HepG2 (cell line): ENCODE measurements around the gene PUM1. TPM values are rescaled to one million over a fixed set of nuclear protein-coding genes. Genes with fewer than 3 reads are reported as not detected.

ENCODE experiments used
- ATAC-seq: fragments of 200-7000 bp; cut with Tn5 transposase; 3 replicates; pipeline ENCODE4 v1.9.1; 2020; ENCODE audit warnings: mild to moderate bottlenecking, moderate library complexity
- BruUV-seq: library from RNA; stranded (reverse); fragments of 400-500 nt; replicated peaks from 2 replicates; lab custom pipeline; 2021; lab: Mats Ljungman, UMichigan
- CTCF ChIA-PET: fragments of 300-600 bp; formaldehyde crosslinking; extraction: SDS; loops from one replicate; lab custom pipeline; 2021; ENCODE audit warnings: low total read pairs, inconsistent platforms, low intra/inter-chr PET ratio; lab: Yijun Ruan, JAX
- POLR2A ChIA-PET: fragments of 350-600 bp; sonication (Branson Sonifier 250); formaldehyde crosslinking; loops from one replicate; lab custom pipeline; 2020; ENCODE audit warnings: antibody characterized with exemption, inconsistent platforms; lab: Yijun Ruan, JAX
- DNase-seq: peaks from one replicate; pipeline ENCODE4 v3.0.0-alpha.2; 2015; ENCODE audit warnings: low spot score
- FAIRE-seq: peaks from 3 replicates; lab custom pipeline; 2011; peaks lifted over from hg19 to GRCh38; lab: Jason Lieb, UNC
- H2AFZ ChIP-seq: one replicate; pipeline ENCODE4 v1.6.1; 2011; ENCODE audit warnings: low read length, inconsistent platforms
- H3K27ac ChIP-seq: fragments of 300-600 bp; 3 replicates; pipeline ENCODE4 v1.8.0; 2011; ENCODE audit warnings: mixed run types, mild to moderate bottlenecking, mixed read lengths, low read length, inconsistent platforms; ENCODE audit not compliant: insufficient read depth; ENCODE audit errors: extremely low read length
- H3K27me3 ChIP-seq, 2 experiments: fragments of 200-600 bp in 1 of 2; 2 replicates in 1 of 2; 3 replicates in 1 of 2; pipeline versions ENCODE4 v1.6.0 to v1.8.0; 2011; ENCODE audit warnings: low read length in 2 of 2, mild to moderate bottlenecking in 2 of 2, moderate library complexity in 2 of 2, inconsistent platforms in 1 of 2; ENCODE audit not compliant: insufficient read depth in 2 of 2, control insufficient read depth in 1 of 2
- H3K36me3 ChIP-seq, 2 experiments: fragments of 200-600 bp in 1 of 2; replicated peaks in 1 of 2; 2 replicates in 1 of 2; 3 replicates in 1 of 2; pipeline versions ENCODE4 v1.5.1 to v1.8.0; 2011; ENCODE audit warnings: low read length in 2 of 2, inconsistent platforms in 1 of 2; ENCODE audit not compliant: insufficient read depth in 2 of 2, control insufficient read depth in 1 of 2
- H3K4me1 ChIP-seq: 2 replicates; pipeline ENCODE4 v1.5.1; 2012; ENCODE audit warnings: low read length, inconsistent platforms; ENCODE audit not compliant: insufficient read depth
- H3K4me2 ChIP-seq: 2 replicates; pipeline ENCODE4 v1.6.0; 2011; ENCODE audit warnings: low read depth, low read length, inconsistent platforms
- H3K4me3 ChIP-seq, 3 experiments: fragments of 200-600 bp in 1 of 3; sonication (generic), shearing (Covaris generic) in 1 of 3; replicated peaks in 1 of 3; 2 replicates each; pipeline ENCODE4 v1.5.1; 2011 to 2016; ENCODE audit warnings: low read length in 3 of 3, inconsistent platforms in 2 of 3, low read depth in 2 of 3, mild to moderate bottlenecking in 2 of 3, control low read depth in 1 of 3, mixed read lengths in 1 of 3; ENCODE audit not compliant: insufficient read depth in 1 of 3
- H3K79me2 ChIP-seq: one replicate; pipeline ENCODE4 v1.6.1; 2011; ENCODE audit warnings: low read length, inconsistent platforms; ENCODE audit not compliant: insufficient read depth
- H3K9ac ChIP-seq: 2 replicates; pipeline ENCODE4 v1.6.0; 2011; ENCODE audit warnings: mild to moderate bottlenecking, low read depth, low read length, inconsistent platforms; ENCODE audit not compliant: insufficient read depth
- H3K9me3 ChIP-seq: 2 replicates; pipeline ENCODE4 v1.5.1; 2012; ENCODE audit warnings: mild to moderate bottlenecking, low read length
- H4K20me1 ChIP-seq: 2 replicates; pipeline ENCODE4 v1.6.0; 2011; ENCODE audit warnings: inconsistent platforms, mild to moderate bottlenecking, low read length, moderate library complexity; ENCODE audit not compliant: insufficient read depth
- FOXJ3 ChIP-seq: sonication (generic); formaldehyde crosslinking; IDR thresholded peaks from 2 replicates; pipeline ENCODE4 v1.4.0; 2020; ENCODE audit warnings: missing genetic modification reagents, mild to moderate bottlenecking, borderline replicate concordance
- MBNL3 ChIP-seq: fragments of 250-450 bp; sonication (Bioruptor Pico); conservative IDR thresholded peaks from 2 replicates; pipeline ENCODE4 v1.8.0; 2022; ENCODE audit warnings: mild to moderate bottlenecking, inconsistent platforms
- PHF21A ChIP-seq: sonication (generic); formaldehyde crosslinking; IDR thresholded peaks from 2 replicates; pipeline ENCODE4 v1.5.0; 2020; ENCODE audit warnings: mild to moderate bottlenecking, missing genetic modification reagents
- PRDM15 ChIP-seq: sonication (generic); formaldehyde crosslinking; IDR thresholded peaks from 2 replicates; pipeline ENCODE4 v1.4.0; 2020; ENCODE audit warnings: missing genetic modification reagents
- SNAPC2 ChIP-seq: sonication (generic); formaldehyde crosslinking; IDR thresholded peaks from 2 replicates; pipeline ENCODE4 v1.8.1; 2022; ENCODE audit warnings: mild to moderate bottlenecking, missing genetic modification reagents
- SP140L ChIP-seq: sonication (generic); formaldehyde crosslinking; IDR thresholded peaks from 2 replicates; pipeline ENCODE4 v1.4.0; 2020; ENCODE audit warnings: missing genetic modification reagents, borderline replicate concordance
- TFDP2 ChIP-seq: sonication (generic); formaldehyde crosslinking; IDR thresholded peaks from 2 replicates; pipeline ENCODE4 v1.4.0; 2020; ENCODE audit warnings: missing genetic modification reagents
- U2AF2 ChIP-seq: fragments of 200-400 bp; formaldehyde crosslinking; IDR thresholded peaks from 2 replicates; pipeline ENCODE4 v1.6.1; 2017; ENCODE audit warnings: low read depth, mild to moderate bottlenecking, low read length
- ZC3H4 ChIP-seq: sonication (generic); formaldehyde crosslinking; IDR thresholded peaks from 2 replicates; pipeline ENCODE4 v1.4.0; 2020; ENCODE audit warnings: missing genetic modification reagents, borderline replicate concordance
- ZMYM3 ChIP-seq: sonication (generic); formaldehyde crosslinking; IDR thresholded peaks from 2 replicates; pipeline ENCODE4 v1.5.1; 2020; ENCODE audit warnings: mild to moderate bottlenecking, missing genetic modification reagents
- ZNF180 ChIP-seq: sonication (generic); formaldehyde crosslinking; IDR thresholded peaks from 2 replicates; pipeline ENCODE4 v1.4.0; 2020; ENCODE audit warnings: low read depth, missing genetic modification reagents, borderline replicate concordance
- ZNF446 ChIP-seq: sonication (generic); formaldehyde crosslinking; IDR thresholded peaks from 2 replicates; pipeline ENCODE4 v1.5.0; 2020; ENCODE audit warnings: mild to moderate bottlenecking, missing genetic modification reagents
- ZNF496 ChIP-seq: sonication (generic); formaldehyde crosslinking; IDR thresholded peaks from 2 replicates; pipeline ENCODE4 v1.8.1; 2023; ENCODE audit warnings: mild to moderate bottlenecking, moderate library complexity, missing genetic modification reagents; ENCODE audit not compliant: insufficient replicate concordance
- WGBS: methylation state at CpG from one replicate; pipeline ENCODE4 v1.1.6; 2017; ENCODE audit warnings: low lambda C conversion rate; 5-methylcytosine and 5-hydroxymethylcytosine counted together
- in situ Hi-C: cut with HindIII; loops from 2 replicates; pipeline ENCODE4 v1.10.0; 2017; ENCODE audit warnings: low pct_unique_long_range_greater_than_20kb; ENCODE audit not compliant: extremely low pct_ligation_motif_present
- intact Hi-C: fragments of 100-400 bp; cut with micrococcal nuclease; formaldehyde crosslinking; loops from one replicate; pipeline ENCODE4 v1.10.0; 2022; ENCODE audit not compliant: unreplicated experiment
- polyA plus RNA-seq, 8 experiments: library from polyadenylated mRNA; depleted of rRNA in 3 of 8; stranded (reverse) in 7 of 8; unstranded in 1 of 8; fragments of >200 nt; fragmentation: Illumina TruSeq in 4 of 8; extraction: Trizol in 4 of 8; gene quantifications; 2 replicates each; pipeline versions ENCODE4 v1.2.1 to v1.2.3, GENCODE V29; 2011 to 2016; ENCODE audit warnings: low read depth in 4 of 8, missing spikeins in 1 of 8, mixed read lengths in 1 of 8; ENCODE audit not compliant: insufficient read depth in 1 of 8
- total RNA-seq, 5 experiments: library from RNA; depleted of rRNA; stranded (reverse); fragments of >200 nt; fragmentation: Illumina TruSeq; extraction: Trizol; gene quantifications; 2 replicates each; pipeline ENCODE4 v1.2.3, GENCODE V29; 2016; ENCODE audit warnings: low read depth in 1 of 5

PUM1 gene
- total and polyA plus RNA-seq, 2 of the 13 experiments (the other 11 are each of a cell fraction or from before 2014, with no cell fraction given): 64.7 to 91.0 TPM

DNA sequence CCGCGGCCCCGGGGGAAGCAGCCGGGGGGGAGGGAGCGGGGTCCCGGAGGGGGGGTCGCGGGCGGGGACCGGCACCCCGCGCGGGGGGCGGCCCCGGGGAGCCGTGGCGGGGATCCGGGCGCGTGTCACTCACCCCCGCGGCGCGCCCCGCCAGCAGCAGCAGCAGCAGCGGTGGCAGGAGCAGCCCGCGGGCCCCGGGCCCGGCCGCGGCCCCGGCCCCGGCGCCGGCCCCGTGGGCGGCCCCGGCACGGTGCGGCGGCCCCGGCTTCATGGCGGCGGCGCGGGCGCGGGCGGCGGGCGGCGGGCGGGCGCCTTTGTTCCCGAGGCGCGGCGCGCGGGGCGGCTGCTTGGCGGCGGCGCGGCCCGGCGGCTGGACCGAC is 157.2 kb downstream of the PUM1 start:
- H2AFZ ChIP-seq: no peak overlapping the region
- no TSS peak for BruUV-seq
- no peak overlapping the region for H3K9ac ChIP-seq
- no peak for ATAC-seq
- TF ChIP-seq ZC3H4 (CRISPR knock-in tag): no peak
- TF ChIP-seq U2AF2: no peak
- no peak for TF ChIP-seq SNAPC2 (CRISPR knock-in tag)
- TF ChIP-seq ZNF496 (CRISPR knock-in tag): no peak
- TF ChIP-seq SP140L: no peak
- H4K20me1 ChIP-seq: no peaks in the 10 kb centered on the region
- H3K27ac ChIP-seq: no peak overlapping the region
- H3K36me3 ChIP-seq: no peaks in the 10 kb centered on the region
- H3K4me2 ChIP-seq: no peak overlapping the region
- H3K9me3 ChIP-seq: no peaks in the 10 kb centered on the region
- no peak for FAIRE-seq
- peaks cover 5 to 45% of the 10 kb centered on the region in 2 experiments for H3K27me3 ChIP-seq
- 0% methylated on average over 6 of the region's 69 CpGs for WGBS
- no peak for DNase-seq
- intact Hi-C loops (no loop called here), in situ Hi-C loops (no loop called here)
- peak overlapping the region in 1 of 3 experiments; percentile 28; a peak in 1 of 6 replicates for H3K4me3 ChIP-seq
- ChIA-PET POLR2A (no interaction called here), CTCF (no interaction called here)
- H3K4me1 ChIP-seq: peaks cover 23% of the 10 kb centered on the region
- no peaks in the 10 kb centered on the region for H3K79me2 ChIP-seq

DNA sequence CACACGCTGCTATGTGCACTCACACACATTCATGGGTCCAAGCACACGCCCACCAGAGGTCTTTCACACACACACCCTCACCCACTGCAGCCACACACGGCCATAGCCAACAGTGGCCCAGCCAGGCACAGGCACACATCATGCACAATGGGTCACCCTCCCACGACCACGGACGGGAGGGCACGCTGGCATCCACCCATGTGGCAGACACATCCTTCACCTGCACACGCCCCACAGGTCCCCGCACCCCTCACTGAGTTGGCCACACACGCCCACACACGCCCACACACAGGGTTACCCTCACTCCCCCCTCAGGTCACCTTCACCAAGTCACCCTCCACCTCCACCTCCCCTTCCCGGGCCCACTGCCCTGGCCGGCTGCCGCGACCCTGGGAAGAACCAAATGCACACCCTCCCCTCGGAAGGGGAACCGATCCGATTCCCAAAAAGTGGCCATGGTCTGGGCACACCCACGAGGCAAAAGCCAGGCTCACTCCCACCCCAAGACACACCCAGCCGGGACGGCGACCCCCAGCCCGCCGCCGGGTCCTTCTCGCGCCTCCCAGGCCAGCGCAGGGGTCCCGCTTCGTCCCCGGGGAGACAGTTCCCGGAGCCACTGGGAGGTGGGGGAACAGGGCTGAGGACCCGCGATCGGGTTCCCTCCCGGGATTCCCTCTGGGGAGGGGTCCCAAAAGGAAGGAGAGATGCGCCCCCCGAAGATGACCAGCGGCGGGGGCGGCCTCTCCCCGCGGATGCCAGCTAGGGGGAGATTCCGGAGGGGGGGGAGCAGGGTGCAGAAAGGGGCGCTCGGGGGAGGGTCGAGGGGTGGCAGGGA is 157.8 kb downstream of the PUM1 start:
- no peaks in the 10 kb centered on the region for H3K79me2 ChIP-seq
- H3K27ac ChIP-seq: no peak overlapping the region
- no peaks in the 10 kb centered on the region for H4K20me1 ChIP-seq
- no peak overlapping the region for H3K9ac ChIP-seq
- intact Hi-C loops: no loop called here
- no peaks in the 10 kb centered on the region for H3K36me3 ChIP-seq
- FAIRE-seq (no peak), DNase-seq (no peak), ATAC-seq (no peak)
- peak overlapping the region in 1 of 3 experiments; percentile 28; a peak in 3 of 6 replicates for H3K4me3 ChIP-seq
- peak overlapping the region; percentile 7; the same call in 1 of the 2 replicates for H3K4me2 ChIP-seq
- no peaks in the 10 kb centered on the region for H3K9me3 ChIP-seq
- 51% methylated on average over 30 of the region's 47 CpGs for WGBS
- BruUV-seq: no TSS peak
- no peak overlapping the region for H2AFZ ChIP-seq
- H3K4me1 ChIP-seq: peaks cover 24% of the 10 kb centered on the region
- ChIA-PET POLR2A (no interaction called here), CTCF (no interaction called here)
- in situ Hi-C loops: no loop called here
- H3K27me3 ChIP-seq: peaks cover 5 to 45% of the 10 kb centered on the region in 2 experiments
- TF ChIP-seq PRDM15 (CRISPR knock-in tag) (no peak), MBNL3 (no peak), ZMYM3 (CRISPR knock-in tag) (no peak), FOXJ3 (CRISPR knock-in tag) (no peak), ZNF446 (no peak), ZNF180 (CRISPR knock-in tag) (no peak), PHF21A (CRISPR knock-in tag) (no peak), TFDP2 (CRISPR knock-in tag) (no peak)
